NOMO-1 (cell line): Measurements from ENCODE around the gene LYST.
A peak's percentile ranks its signal among the peaks of the same experiment; 100 is the strongest.
"Not testable (repeated sequence)": the region's sequence is repeated elsewhere in the genome, so short reads cannot be mapped to it uniquely, and the experiment has no call there.

ENCODE experiments used
- DNase-seq, 2 experiments: peaks; one replicate each; lab custom pipeline; 2025; ENCODE audit not compliant: unreplicated experiment in 2 of 2; lab: John Stamatoyannopoulos, UW

The LYST gene, protein sequence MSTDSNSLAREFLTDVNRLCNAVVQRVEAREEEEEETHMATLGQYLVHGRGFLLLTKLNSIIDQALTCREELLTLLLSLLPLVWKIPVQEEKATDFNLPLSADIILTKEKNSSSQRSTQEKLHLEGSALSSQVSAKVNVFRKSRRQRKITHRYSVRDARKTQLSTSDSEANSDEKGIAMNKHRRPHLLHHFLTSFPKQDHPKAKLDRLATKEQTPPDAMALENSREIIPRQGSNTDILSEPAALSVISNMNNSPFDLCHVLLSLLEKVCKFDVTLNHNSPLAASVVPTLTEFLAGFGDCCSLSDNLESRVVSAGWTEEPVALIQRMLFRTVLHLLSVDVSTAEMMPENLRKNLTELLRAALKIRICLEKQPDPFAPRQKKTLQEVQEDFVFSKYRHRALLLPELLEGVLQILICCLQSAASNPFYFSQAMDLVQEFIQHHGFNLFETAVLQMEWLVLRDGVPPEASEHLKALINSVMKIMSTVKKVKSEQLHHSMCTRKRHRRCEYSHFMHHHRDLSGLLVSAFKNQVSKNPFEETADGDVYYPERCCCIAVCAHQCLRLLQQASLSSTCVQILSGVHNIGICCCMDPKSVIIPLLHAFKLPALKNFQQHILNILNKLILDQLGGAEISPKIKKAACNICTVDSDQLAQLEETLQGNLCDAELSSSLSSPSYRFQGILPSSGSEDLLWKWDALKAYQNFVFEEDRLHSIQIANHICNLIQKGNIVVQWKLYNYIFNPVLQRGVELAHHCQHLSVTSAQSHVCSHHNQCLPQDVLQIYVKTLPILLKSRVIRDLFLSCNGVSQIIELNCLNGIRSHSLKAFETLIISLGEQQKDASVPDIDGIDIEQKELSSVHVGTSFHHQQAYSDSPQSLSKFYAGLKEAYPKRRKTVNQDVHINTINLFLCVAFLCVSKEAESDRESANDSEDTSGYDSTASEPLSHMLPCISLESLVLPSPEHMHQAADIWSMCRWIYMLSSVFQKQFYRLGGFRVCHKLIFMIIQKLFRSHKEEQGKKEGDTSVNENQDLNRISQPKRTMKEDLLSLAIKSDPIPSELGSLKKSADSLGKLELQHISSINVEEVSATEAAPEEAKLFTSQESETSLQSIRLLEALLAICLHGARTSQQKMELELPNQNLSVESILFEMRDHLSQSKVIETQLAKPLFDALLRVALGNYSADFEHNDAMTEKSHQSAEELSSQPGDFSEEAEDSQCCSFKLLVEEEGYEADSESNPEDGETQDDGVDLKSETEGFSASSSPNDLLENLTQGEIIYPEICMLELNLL (N-terminal part only)

DNA sequence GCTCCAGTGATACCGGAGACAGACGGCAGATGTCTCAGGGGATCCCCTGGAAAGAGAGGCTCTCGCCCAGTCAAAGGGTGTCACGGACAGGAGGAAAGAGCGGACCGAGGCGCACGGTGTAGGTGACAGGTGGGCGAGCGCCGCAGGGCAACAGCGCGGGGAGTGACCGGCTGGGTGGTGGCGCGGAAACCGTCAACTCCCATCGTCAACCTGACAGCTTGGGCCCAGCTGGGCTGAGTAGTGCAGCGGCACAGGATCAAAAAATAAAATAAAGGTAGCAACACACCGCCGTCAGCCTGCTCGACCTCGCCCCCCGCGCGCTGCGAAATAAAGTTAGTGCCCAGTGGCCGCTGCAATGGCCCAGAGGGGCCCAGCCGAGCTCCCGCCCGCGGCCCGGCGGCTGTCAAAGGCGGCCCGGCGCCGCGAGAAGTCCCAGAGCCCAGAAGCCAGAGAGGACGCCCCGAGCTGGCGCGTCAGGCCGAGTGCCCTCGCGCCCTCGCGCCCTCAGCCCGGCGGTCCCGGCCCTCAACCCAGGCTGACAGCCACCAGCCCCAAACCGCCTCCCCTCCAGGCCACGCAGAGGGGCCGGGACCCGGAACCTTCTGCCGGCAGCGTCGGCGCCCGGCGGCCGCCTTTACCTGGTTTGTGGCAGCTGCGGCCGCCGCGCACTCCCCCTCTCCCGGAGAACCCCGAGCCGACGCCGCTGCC, at the start of gene LYST:
LYST (minus strand) TSS at position 702 of the 708 bp plus-strand sequence. CDS start 36,489 bp downstream, outside the sequence.
- no peak for DNase-seq

GRCh38 chr1:235915489-235915888, 48.8 kb upstream of the LYST start:
- not testable (repeated sequence) for DNase-seq

DNA sequence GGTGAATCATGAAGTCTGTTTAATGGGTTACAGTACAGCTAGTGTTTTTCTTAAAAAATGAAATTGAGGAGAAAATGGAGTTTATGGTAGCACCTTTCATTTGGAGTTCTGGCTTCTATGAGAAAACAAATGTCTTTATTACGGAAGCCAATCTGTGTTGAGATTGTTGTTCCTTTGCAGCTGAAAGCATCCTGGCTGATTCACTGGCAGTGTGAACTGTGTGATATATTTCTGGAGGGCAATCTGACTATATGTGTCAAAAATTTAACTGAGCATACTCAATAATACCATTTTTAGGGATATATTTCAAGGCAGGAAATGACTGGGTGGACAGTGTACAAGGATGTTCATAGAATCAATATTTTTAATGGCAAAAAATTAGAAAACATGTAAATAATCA, 46.6 kb upstream of the LYST start:
- no peak for DNase-seq

DNA sequence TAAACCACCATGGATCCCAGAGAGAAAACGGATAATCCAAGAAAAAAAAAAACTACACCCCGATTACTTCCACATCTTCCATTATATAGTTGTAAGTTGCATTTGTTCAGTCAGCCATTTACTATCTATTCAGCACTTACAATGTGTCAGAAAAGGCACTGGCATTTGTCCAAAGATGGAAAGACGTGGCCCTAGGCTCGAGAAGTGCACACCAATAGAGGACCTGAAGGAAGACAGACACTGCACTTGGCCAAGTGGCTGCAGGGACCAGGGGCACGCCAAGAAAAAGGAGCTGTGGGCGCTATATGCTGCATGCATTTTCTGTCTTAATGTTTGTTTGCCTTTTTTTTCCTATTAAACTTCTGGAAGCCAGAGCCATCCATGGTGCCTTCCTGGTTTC, 45.2 kb upstream of the LYST start:
- DNase-seq, result no peak

GRCh38 chr1:235911300-235911662, 44.6 kb upstream of the LYST start:
- no peak for DNase-seq

DNA sequence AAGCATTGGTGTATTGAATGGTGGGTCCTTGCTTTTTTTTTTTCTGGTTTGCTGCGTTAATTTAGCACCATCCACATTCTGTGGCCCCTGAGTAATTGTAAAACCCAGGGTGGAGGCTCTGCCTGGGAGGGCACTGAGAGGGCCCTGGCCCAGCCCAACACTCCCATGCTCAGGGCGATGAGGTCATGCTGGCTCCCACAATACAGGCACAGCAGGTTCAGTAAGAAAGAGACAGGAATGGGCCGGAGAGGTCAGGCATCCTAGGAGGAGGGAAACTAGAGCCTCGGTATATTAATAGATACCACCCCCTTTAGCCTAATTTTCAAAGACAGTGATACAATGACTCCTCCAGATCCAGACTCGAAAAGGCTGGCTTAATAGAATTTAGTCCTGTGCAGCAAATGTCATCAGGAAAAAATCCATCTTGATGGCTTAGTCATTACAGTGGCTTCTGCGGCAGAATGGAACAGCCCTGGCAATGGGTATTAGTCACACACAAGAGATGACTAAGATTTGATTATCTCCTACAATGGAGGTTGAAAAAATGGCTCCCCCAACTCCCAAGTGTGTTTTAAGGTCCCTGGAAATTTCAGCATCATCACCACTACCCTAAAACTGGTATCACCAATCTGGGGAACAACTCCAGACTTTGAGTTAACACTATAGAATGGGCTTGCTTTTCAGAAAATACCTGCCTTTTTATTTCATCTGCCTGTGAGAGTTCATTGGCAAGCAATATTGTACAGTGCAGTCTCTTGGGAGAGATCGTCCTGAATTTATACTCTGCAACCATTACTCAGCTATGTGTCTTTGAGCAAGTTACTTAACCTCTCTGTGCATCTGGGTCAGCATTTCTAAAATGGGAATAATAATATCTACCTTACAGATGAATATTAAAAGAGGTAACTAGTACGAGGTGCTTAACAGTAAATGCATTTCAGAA, 43.9 kb upstream of the LYST start:
- peak in 1 of 2 experiments; percentile 17 for DNase-seq

GRCh38 chr1:235908742-235909520, 42.2 kb upstream of the LYST start:
- DNase-seq, result no peak

GRCh38 chr1:235907897-235908240, 41.2 kb upstream of the LYST start:
- no peak for DNase-seq

DNA sequence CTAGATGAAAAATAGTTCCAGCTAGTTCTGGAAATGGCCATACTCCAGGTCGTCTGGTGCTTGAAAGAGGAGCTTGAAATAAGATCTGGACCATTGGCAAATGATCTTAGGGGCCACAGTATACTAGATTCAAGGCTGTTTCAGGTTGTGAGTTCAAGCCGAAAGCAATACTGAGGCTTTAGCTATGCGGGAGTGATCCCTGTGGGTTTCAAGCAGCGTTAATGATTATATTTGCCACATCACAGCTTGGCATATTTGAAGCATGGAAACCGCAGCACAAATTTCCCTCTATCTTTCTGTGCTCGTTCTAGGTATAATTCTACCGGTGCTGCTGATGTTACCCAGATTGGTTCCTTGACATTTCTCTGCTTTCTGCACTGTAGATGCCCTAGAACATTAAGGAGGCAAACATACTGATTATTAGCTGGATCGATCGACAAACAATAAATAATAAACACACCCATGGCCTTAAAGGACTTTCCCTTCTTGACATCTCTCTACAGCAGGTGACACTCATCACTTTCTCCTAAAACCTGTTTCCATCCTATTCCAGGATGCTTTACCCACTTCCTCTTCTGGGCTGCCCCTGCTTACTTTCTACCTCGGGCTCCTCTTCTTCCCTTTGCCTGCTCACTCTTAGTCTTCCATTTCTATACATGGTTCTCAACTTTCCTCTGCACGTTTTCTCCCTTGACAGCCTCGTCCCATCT, 40.6 kb upstream of the LYST start:
- DNase-seq, result peak in 1 of 2 experiments; percentile 30

DNA sequence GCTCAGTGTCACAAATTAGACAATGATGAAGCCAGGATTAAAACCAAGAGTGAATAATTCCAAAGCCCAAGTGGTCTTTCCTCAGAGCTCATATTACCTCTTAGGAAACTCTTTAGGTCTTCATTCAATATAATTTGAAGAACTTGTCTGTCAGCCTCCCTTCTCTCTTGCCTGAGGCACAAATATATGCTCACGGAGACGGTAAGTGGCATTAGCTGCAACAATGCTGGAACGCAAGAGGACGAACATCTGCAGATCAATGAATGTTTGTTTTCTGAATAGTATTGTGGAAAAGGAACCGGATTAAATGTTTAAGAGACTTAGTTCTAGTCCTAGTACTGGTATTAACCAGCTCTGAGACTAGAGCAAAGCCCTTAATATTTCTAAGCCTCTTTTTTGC, 39.7 kb upstream of the LYST start:
- DNase-seq, result no peak

GRCh38 chr1:235903809-235904208, 37.1 kb upstream of the LYST start:
- DNase-seq, result not testable (repeated sequence)

DNA sequence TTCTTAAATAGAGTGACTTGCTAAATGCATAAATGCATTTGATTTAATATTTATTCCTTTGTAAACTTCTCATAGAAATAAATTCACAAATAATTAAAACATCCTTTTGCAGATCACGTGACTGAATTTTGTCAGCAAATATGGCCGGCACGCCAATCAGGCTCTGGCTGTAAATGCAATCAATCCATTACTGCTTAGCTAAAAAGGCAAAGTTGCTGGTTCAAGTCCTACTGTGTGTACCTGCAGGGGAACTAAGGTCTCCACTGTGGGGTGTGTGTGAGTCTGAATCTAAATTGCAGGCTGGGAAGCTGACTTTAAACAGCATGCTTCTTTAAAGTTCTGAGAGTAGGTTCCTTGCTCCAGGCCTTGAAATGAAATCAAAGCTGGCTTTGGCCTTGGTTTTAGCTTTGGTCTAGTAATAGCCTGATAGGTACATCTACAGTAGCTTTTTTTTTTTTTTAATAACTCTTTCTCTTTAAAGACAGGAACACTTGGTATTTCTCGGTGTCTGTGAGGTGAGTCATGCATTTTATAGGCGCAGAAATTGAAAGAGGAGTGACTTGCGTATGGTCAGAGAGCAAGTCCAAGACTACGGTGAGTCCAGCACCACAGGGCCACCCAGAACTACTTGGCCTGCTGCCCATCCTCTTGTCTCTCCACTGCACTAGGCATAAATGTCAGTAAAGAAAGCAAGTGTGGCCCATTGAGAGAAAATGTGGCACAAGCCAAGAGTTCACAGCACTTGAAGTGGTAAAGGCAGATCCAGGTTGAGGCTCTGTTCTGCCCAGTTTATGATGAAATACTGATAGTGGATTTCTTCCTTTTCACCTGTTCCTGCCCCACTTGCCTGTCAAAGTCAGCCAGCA, 36.2 kb upstream of the LYST start:
- DNase-seq, result no peak

- no peak for DNase-seq
These were observed 34.8 kb upstream of the LYST start for GRCh38 chr1:235901461-235901860.

DNA sequence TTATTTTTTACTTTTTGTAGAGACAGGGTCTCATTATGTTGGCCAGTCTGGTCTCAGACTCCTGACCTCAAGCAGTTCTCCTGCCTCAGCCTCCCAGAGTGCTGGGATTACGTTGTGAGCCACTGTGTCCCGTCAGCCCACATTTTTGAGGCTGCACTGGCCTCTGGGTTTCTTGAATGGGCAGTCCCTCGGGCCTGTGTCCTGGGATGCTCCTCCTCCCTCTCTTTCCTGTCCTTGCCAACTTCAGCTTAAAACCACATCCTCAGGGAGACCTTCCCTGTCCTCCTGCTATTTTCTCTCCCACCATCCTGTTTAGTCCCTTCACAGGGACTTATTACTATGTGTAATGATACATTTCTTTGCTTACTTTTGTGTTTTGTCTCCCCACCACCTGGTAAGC, 31.4 kb upstream of the LYST start:
- DNase-seq, result no peak

DNA sequence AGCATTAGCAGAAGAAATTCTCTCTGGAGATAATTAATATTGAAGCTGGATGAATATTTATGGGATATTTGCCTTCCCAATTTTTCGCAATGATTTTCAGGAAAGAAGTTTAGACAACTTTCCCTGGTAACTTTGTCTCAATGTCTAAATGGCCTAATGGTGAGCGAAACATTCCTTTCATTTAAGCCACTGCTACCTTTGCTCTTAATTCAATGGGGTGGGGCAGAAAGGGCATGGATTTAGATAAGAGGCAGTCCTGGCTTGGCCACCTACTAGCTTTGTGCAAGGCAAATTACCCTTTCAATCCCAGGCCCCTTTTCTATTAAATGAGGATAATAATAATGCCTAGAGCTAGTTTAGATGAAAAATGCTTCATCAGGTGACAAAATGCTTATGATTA, 27.1 kb upstream of the LYST start:
- no peak for DNase-seq

DNA sequence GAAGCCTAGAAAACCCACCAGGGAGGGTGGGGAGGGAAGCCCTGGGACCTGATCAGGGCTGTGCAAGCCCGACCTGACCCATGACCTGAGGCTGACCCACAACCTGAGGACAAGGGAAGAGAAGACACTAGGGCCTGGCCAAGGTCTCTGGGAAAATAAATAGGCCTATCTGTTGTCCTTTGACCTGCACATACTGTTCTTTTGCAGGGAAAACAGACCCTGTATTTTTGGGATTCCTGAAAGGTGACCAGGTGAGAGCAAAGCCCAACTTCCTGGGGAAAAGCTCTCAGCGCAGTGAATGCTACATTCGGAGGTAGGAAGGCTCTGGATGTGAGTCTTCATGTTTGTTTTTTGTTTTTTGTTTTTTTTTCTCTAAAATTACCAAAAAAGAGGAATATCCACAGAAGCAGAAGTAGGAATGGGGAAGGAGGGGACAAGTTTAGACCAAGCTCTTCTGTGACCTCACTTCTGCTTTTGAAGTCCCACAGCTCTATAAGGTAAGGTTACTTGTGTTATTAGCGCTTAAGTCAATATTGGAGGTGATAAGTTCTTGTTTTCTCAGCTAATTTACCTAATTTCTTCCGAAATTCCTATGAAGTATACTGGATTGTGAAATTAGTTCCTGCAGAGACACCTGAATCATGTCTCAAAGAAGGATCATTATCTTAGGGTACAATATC, 26.2 kb upstream of the LYST start:
- DNase-seq, result peak; percentile 80 to 96

GRCh38 chr1:235892202-235892601, 25.5 kb upstream of the LYST start:
- no peak for DNase-seq
